Left forelimb (tissue), 1 donor: ENCODE results near the gene MCC.

Experiments used
- DNase-seq: peaks from one replicate; pipeline ENCODE4 v3.0.0-alpha.2; 2018; ENCODE audit warnings: low spot score

The MCC gene

GRCh38 chr5:113029614-113030013 is 458.6 kb downstream of the MCC start:
- DNase-seq, result no peak

GRCh38 chr5:113027431-113027830 is 460.8 kb downstream of the MCC start:
- DNase-seq, result no peak

- no peak for DNase-seq
Observed at GRCh38 chr5:113027015-113027414, 461.2 kb downstream of the MCC start.

- no peak for DNase-seq
Observed at GRCh38 chr5:113026211-113026610, 462.0 kb downstream of the MCC start.

- no peak for DNase-seq
Observed at GRCh38 chr5:113025596-113025995, 462.7 kb downstream of the MCC start.

GRCh38 chr5:113024076-113024697 is 464.1 kb downstream of the MCC start:
- DNase-seq, result no peak

- no peak for DNase-seq
Observed at GRCh38 chr5:113022661-113023060, 465.6 kb downstream of the MCC start.

- no peak for DNase-seq
Observed at GRCh38 chr5:113020461-113021273, 467.6 kb downstream of the MCC start.

GRCh38 chr5:113017881-113018635 is 470.2 kb downstream of the MCC start:
- no peak for DNase-seq

- DNase-seq, result no peak
Observed at GRCh38 chr5:113005454-113005853, 482.8 kb downstream of the MCC start.

- DNase-seq, result no peak
Observed at GRCh38 chr5:113003763-113004162, 484.5 kb downstream of the MCC start.

GRCh38 chr5:113002423-113002822 is 485.8 kb downstream of the MCC start:
- no peak for DNase-seq

GRCh38 chr5:113000466-113000865 is 487.8 kb downstream of the MCC start:
- no peak for DNase-seq

GRCh38 chr5:112998296-112998695 is 490.0 kb downstream of the MCC start:
- DNase-seq, result no peak

- no peak for DNase-seq
Observed at GRCh38 chr5:112996830-112997374, 491.4 kb downstream of the MCC start.

- peak; percentile 73 for DNase-seq
Observed at GRCh38 chr5:112995764-112996618, 492.3 kb downstream of the MCC start.

GRCh38 chr5:112986224-112986623 is 502.0 kb downstream of the MCC start:
- DNase-seq, result no peak

- DNase-seq, result no peak
Observed at GRCh38 chr5:112983363-112983762, 504.9 kb downstream of the MCC start.

- no peak for DNase-seq
Observed at GRCh38 chr5:112979723-112980122, 508.5 kb downstream of the MCC start.

- DNase-seq, result no peak
Observed at GRCh38 chr5:112978836-112979235, 509.4 kb downstream of the MCC start.

GRCh38 chr5:112977440-112977861 is 510.8 kb downstream of the MCC start:
- no peak for DNase-seq
